ENCODE data around the gene HSBP1L1. TPM values are rescaled to one million over a fixed set of nuclear protein-coding genes. Genes with fewer than 3 reads are reported as not detected.

The HSBP1L1 gene
- total and polyA plus RNA-seq, 2 of the 13 experiments (the other 11 are each of a cell fraction or from before 2014, with no cell fraction given) = 22.6 to 45.1 TPM

GRCh38 chr18:80000877-80001276, 36.4 kb downstream of the HSBP1L1 start (continued):
- TF ChIP-seq, protein P1, sequence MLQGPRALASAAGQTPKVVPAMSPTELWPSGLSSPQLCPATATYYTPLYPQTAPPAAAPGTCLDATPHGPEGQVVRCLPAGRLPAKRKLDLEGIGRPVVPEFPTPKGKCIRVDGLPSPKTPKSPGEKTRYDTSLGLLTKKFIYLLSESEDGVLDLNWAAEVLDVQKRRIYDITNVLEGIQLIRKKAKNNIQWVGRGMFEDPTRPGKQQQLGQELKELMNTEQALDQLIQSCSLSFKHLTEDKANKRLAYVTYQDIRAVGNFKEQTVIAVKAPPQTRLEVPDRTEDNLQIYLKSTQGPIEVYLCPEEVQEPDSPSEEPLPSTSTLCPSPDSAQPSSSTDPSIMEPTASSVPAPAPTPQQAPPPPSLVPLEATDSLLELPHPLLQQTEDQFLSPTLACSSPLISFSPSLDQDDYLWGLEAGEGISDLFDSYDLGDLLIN (CRISPR knock-in tag; IDR thresholded peaks at IDR 0.05; ENCODE audit: borderline replicate concordance) = no peak
- TF ChIP-seq, protein P2, sequence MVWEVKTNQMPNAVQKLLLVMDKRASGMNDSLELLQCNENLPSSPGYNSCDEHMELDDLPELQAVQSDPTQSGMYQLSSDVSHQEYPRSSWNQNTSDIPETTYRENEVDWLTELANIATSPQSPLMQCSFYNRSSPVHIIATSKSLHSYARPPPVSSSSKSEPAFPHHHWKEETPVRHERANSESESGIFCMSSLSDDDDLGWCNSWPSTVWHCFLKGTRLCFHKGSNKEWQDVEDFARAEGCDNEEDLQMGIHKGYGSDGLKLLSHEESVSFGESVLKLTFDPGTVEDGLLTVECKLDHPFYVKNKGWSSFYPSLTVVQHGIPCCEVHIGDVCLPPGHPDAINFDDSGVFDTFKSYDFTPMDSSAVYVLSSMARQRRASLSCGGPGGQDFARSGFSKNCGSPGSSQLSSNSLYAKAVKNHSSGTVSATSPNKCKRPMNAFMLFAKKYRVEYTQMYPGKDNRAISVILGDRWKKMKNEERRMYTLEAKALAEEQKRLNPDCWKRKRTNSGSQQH (CRISPR knock-in tag; IDR thresholded peaks at IDR 0.05; ENCODE audit: low read depth) = no peak
- TF ChIP-seq KDM6A (CRISPR knock-in tag; IDR thresholded peaks at IDR 0.05; ENCODE audit: low read depth) (no peak), PBX3 (CRISPR knock-in tag; IDR thresholded peaks at IDR 0.05; ENCODE audit: borderline replicate concordance) (no peak), ZIK1 (CRISPR knock-in tag; IDR thresholded peaks at IDR 0.05; ENCODE audit: borderline replicate concordance, low read depth) (no peak), ZNF703 (CRISPR knock-in tag; IDR thresholded peaks at IDR 0.05; ENCODE audit: borderline replicate concordance) (no peak), HNF4G (IDR thresholded peaks at IDR 0.05; ENCODE audit: borderline replicate concordance, low read depth, low read length) (no peak), HNF4G (CRISPR knock-in tag; IDR thresholded peaks at IDR 0.05; ENCODE audit: borderline replicate concordance, low read depth) (no peak)

- POLR2A ChIA-PET = no interaction called here
- TF ChIP-seq MAFK (conservative IDR thresholded peaks at IDR 0.05 in 1 of 2, IDR thresholded peaks at IDR 0.05 in 1 of 2; ENCODE audit: low read length in 2 of 2) = peak; percentile 20 to 47; a peak in 1 of 4 replicates
- 0 out of 2 replicates have a peak, but pooled peaks have one; percentile 29 for TF ChIP-seq MAFF (IDR thresholded peaks at IDR 0.05; ENCODE audit: low read depth, low read length)
- TF ChIP-seq, protein P3, sequence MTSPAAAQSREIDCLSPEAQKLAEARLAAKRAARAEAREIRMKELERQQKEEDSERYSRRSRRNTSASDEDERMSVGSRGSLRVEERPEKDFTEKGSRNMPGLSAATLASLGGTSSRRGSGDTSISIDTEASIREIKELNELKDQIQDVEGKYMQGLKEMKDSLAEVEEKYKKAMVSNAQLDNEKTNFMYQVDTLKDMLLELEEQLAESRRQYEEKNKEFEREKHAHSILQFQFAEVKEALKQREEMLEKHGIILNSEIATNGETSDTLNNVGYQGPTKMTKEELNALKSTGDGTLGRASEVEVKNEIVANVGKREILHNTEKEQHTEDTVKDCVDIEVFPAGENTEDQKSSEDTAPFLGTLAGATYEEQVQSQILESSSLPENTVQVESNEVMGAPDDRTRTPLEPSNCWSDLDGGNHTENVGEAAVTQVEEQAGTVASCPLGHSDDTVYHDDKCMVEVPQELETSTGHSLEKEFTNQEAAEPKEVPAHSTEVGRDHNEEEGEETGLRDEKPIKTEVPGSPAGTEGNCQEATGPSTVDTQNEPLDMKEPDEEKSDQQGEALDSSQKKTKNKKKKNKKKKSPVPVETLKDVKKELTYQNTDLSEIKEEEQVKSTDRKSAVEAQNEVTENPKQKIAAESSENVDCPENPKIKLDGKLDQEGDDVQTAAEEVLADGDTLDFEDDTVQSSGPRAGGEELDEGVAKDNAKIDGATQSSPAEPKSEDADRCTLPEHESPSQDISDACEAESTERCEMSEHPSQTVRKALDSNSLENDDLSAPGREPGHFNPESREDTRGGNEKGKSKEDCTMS (CRISPR knock-in tag; conservative IDR thresholded peaks at IDR 0.05) = no peak
- TF ChIP-seq NONO (IDR thresholded peaks at IDR 0.05) = no peak
- TF ChIP-seq NONO (CRISPR knock-in tag; conservative IDR thresholded peaks at IDR 0.05) = no peak
- no peaks in the 10 kb centered on the region for H4K20me1 ChIP-seq (ENCODE audit: insufficient read depth, low read length)
- no TSS peak for BruUV-seq (replicated peaks)
- H2AFZ ChIP-seq (ENCODE audit: low read length) = no peak overlapping the region
- no peak for DNase-seq (ENCODE audit: low spot score)
- FAIRE-seq = no peak
- H3K4me2 ChIP-seq (ENCODE audit: low read depth, low read length) = no peak overlapping the region
- no peak overlapping the region for H3K27ac ChIP-seq (ENCODE audit: extremely low read length, insufficient read depth, low read length)
- H3K9me3 ChIP-seq (ENCODE audit: low read length) = peaks cover 17% of the 10 kb centered on the region
- in situ Hi-C loops (cut with HindIII; ENCODE audit: extremely low pct_ligation_motif_present, low pct_unique_long_range_greater_than_20kb) = no loop called here
- H3K4me1 ChIP-seq (ENCODE audit: insufficient read depth, low read length) = peaks cover 21% of the 10 kb centered on the region
- 70% methylated on average over 5 of the region's 5 CpGs for WGBS (ENCODE audit: low lambda C conversion rate)
- no peak for ATAC-seq
- CTCF ChIA-PET (ENCODE audit: low intra/inter-chr PET ratio, low total read pairs) = no interaction called here
- intact Hi-C loops (cut with micrococcal nuclease; ENCODE audit: unreplicated experiment) = no loop called here
- H3K9ac ChIP-seq (ENCODE audit: insufficient read depth, low read depth, low read length) = no peak overlapping the region
- no peaks in the 10 kb centered on the region; a peak in 1 of 5 replicates for H3K27me3 ChIP-seq (ENCODE audit: control insufficient read depth in 1 of 2, insufficient read depth in 2 of 2, low read length in 2 of 2)
- H3K36me3 ChIP-seq (replicated peaks in 1 of 2; ENCODE audit: control insufficient read depth in 1 of 2, insufficient read depth in 2 of 2, low read length in 2 of 2) = no peaks in the 10 kb centered on the region
- H3K79me2 ChIP-seq (ENCODE audit: insufficient read depth, low read length) = no peaks in the 10 kb centered on the region
- no peak overlapping the region for H3K4me3 ChIP-seq (replicated peaks in 1 of 3; ENCODE audit: insufficient read depth in 1 of 3, low read depth in 2 of 3, low read length in 3 of 3)
These were observed 38.0 kb downstream of the HSBP1L1 start for GRCh38 chr18:80002468-80002867.

All from HepG2 (cell line).